SK-N-SH (cell line): ENCODE results near the gene UNC5B.

Experiments used
- ELF1 ChIP-seq: IDR thresholded peaks from 2 replicates; pipeline ENCODE4 v1.4.0; 2012
- GABPA ChIP-seq: IDR thresholded peaks from 2 replicates; pipeline ENCODE4 v1.4.0; 2012; ENCODE audit warnings: low read depth, mild to moderate bottlenecking
- GATA2 ChIP-seq: sonication (generic); formaldehyde crosslinking; IDR thresholded peaks from 2 replicates; pipeline ENCODE4 v1.5.0; 2020; ENCODE audit warnings: mild to moderate bottlenecking, missing genetic modification reagents
- MAX ChIP-seq: IDR thresholded peaks from 2 replicates; pipeline ENCODE4 v1.4.0; 2012; ENCODE audit warnings: low read depth
- RAD21 ChIP-seq: IDR thresholded peaks from 2 replicates; pipeline ENCODE4 v1.6.1; 2012; ENCODE audit warnings: mild to moderate bottlenecking, low read length
- SIN3A ChIP-seq: IDR thresholded peaks from 2 replicates; pipeline ENCODE4 v1.6.1; 2012; ENCODE audit warnings: low read depth, mild to moderate bottlenecking, low read length, moderate library complexity, borderline replicate concordance
- YY1 ChIP-seq: IDR thresholded peaks from 2 replicates; pipeline ENCODE4 v1.4.0; 2012; ENCODE audit warnings: low read depth, mild to moderate bottlenecking
- TF ChIP-seq, protein P1 (sequence below): fragments of 200-600 bp; sonication (generic); IDR thresholded peaks from 2 replicates; pipeline ENCODE4 v1.6.1; 2017; ENCODE audit warnings: antibody characterized with exemption, mild to moderate bottlenecking, moderate library complexity
- TF ChIP-seq, protein P2 (sequence below): IDR thresholded peaks from 2 replicates; pipeline ENCODE4 v1.4.0; 2012; ENCODE audit warnings: low read depth, borderline replicate concordance

DNA sequence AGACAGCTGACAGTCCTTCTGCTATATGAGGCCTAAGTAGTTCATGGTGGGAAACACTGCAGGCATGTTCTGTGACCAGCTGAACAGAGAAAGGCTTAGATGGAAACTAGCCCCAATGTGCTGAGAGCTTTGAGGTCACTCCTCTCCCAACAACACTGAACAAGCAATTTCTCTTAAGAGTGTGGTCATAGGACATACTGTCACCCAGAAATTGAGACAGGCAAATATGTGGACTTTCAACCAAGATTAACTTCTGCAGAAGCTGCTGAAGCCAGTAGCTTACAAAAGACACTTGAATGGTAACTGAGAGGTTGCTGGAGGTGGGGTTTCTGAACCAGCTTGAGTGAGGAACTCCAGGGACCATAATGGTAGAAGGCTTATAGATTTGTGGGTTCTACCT lies 38.9 kb upstream of the UNC5B start:
- TF ChIP-seq ELF1 (no peak), YY1 (no peak), RAD21 (no peak), MAX (no peak), GATA2 (CRISPR knock-in tag) (no peak), SIN3A (no peak), GABPA (no peak)
- TF ChIP-seq, protein P1, sequence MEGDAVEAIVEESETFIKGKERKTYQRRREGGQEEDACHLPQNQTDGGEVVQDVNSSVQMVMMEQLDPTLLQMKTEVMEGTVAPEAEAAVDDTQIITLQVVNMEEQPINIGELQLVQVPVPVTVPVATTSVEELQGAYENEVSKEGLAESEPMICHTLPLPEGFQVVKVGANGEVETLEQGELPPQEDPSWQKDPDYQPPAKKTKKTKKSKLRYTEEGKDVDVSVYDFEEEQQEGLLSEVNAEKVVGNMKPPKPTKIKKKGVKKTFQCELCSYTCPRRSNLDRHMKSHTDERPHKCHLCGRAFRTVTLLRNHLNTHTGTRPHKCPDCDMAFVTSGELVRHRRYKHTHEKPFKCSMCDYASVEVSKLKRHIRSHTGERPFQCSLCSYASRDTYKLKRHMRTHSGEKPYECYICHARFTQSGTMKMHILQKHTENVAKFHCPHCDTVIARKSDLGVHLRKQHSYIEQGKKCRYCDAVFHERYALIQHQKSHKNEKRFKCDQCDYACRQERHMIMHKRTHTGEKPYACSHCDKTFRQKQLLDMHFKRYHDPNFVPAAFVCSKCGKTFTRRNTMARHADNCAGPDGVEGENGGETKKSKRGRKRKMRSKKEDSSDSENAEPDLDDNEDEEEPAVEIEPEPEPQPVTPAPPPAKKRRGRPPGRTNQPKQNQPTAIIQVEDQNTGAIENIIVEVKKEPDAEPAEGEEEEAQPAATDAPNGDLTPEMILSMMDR, result no peak
- TF ChIP-seq, protein P2, sequence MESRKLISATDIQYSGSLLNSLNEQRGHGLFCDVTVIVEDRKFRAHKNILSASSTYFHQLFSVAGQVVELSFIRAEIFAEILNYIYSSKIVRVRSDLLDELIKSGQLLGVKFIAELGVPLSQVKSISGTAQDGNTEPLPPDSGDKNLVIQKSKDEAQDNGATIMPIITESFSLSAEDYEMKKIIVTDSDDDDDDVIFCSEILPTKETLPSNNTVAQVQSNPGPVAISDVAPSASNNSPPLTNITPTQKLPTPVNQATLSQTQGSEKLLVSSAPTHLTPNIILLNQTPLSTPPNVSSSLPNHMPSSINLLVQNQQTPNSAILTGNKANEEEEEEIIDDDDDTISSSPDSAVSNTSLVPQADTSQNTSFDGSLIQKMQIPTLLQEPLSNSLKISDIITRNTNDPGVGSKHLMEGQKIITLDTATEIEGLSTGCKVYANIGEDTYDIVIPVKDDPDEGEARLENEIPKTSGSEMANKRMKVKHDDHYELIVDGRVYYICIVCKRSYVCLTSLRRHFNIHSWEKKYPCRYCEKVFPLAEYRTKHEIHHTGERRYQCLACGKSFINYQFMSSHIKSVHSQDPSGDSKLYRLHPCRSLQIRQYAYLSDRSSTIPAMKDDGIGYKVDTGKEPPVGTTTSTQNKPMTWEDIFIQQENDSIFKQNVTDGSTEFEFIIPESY, result no peak
